Measurements from ENCODE around the gene RBM15B. TPM values are rescaled to one million over a fixed set of nuclear protein-coding genes. Genes with fewer than 3 reads are reported as not detected.

Gene RBM15B
- polyA plus RNA-seq, 2 donors = 7.9 to 16.2 TPM

GRCh38 chr3:51434110-51434509 is 43.0 kb downstream of the RBM15B start:
- 95 to 96% methylated on average over 5 of the region's 5 CpGs for WGBS, 2 donors
- H3K36me3 ChIP-seq (ENCODE audit: control insufficient read depth in 2 of 2, insufficient read depth in 2 of 2, low read length in 1 of 2) = peaks cover 0 to 5% of the 10 kb centered on the region in 2 donors

GRCh38 chr3:51434746-51435327 is 43.8 kb downstream of the RBM15B start:
- Histone ChIP-seq H3K27me3 (ENCODE audit: control insufficient read depth in 1 of 2, insufficient read depth in 2 of 2, low read length in 2 of 2) (no peaks in the 10 kb centered on the region), H3K36me3 (ENCODE audit: control insufficient read depth in 2 of 2, insufficient read depth in 2 of 2, low read length in 1 of 2) (peaks cover 0 to 4% of the 10 kb centered on the region in 2 donors), H3K4me1 (ENCODE audit: control insufficient read depth in 2 of 2, insufficient read depth in 2 of 2, low read length in 1 of 2) (no peaks in the 10 kb centered on the region), H3K4me3 (ENCODE audit: low read depth in 1 of 2, low read length in 2 of 2) (no peak overlapping the region), H3K9me3 (ENCODE audit: control insufficient read depth in 2 of 2, insufficient read depth in 1 of 2, low read depth in 1 of 2, low read length in 1 of 2) (no peaks in the 10 kb centered on the region), H3K27ac (ENCODE audit: low read depth in 2 of 2, low read length in 1 of 2) (no peak overlapping the region)

More at GRCh38 chr3:51434110-51434509, 43.0 kb downstream of the RBM15B start:
- no peaks in the 10 kb centered on the region for H3K9me3 ChIP-seq (ENCODE audit: control insufficient read depth in 2 of 2, insufficient read depth in 1 of 2, low read depth in 1 of 2, low read length in 1 of 2)
- no peaks in the 10 kb centered on the region for H3K4me1 ChIP-seq (ENCODE audit: control insufficient read depth in 2 of 2, insufficient read depth in 2 of 2, low read length in 1 of 2)
- H3K27me3 ChIP-seq (ENCODE audit: control insufficient read depth in 1 of 2, insufficient read depth in 2 of 2, low read length in 2 of 2) = no peaks in the 10 kb centered on the region
- H3K27ac ChIP-seq (ENCODE audit: low read depth in 2 of 2, low read length in 1 of 2) = no peak overlapping the region
- H3K4me3 ChIP-seq (ENCODE audit: low read depth in 1 of 2, low read length in 2 of 2) = no peak overlapping the region

- Histone ChIP-seq H3K4me3 (ENCODE audit: low read depth in 1 of 2, low read length in 2 of 2) (no peak overlapping the region), H3K4me1 (ENCODE audit: control insufficient read depth in 2 of 2, insufficient read depth in 2 of 2, low read length in 1 of 2) (no peaks in the 10 kb centered on the region), H3K27ac (ENCODE audit: low read depth in 2 of 2, low read length in 1 of 2) (no peak overlapping the region), H3K36me3 (ENCODE audit: control insufficient read depth in 2 of 2, insufficient read depth in 2 of 2, low read length in 1 of 2) (peaks cover 6 to 7% of the 10 kb centered on the region in 2 donors), H3K9me3 (ENCODE audit: control insufficient read depth in 2 of 2, insufficient read depth in 1 of 2, low read depth in 1 of 2, low read length in 1 of 2) (no peaks in the 10 kb centered on the region), H3K27me3 (ENCODE audit: control insufficient read depth in 1 of 2, insufficient read depth in 2 of 2, low read length in 2 of 2) (no peaks in the 10 kb centered on the region)
- 85 to 91% methylated on average over 8 of the region's 8 CpGs for WGBS, 2 donors
Observed at GRCh38 chr3:51436998-51437639, 46.0 kb downstream of the RBM15B start.

- WGBS, 2 donors = 94 to 95% methylated on average over 8 of the region's 8 CpGs
- Histone ChIP-seq H3K27ac (ENCODE audit: low read depth in 2 of 2, low read length in 1 of 2) (no peak overlapping the region), H3K36me3 (ENCODE audit: control insufficient read depth in 2 of 2, insufficient read depth in 2 of 2, low read length in 1 of 2) (peaks cover 6 to 7% of the 10 kb centered on the region in 2 donors), H3K4me3 (ENCODE audit: low read depth in 1 of 2, low read length in 2 of 2) (no peak overlapping the region), H3K9me3 (ENCODE audit: control insufficient read depth in 2 of 2, insufficient read depth in 1 of 2, low read depth in 1 of 2, low read length in 1 of 2) (no peaks in the 10 kb centered on the region), H3K27me3 (ENCODE audit: control insufficient read depth in 1 of 2, insufficient read depth in 2 of 2, low read length in 2 of 2) (no peaks in the 10 kb centered on the region), H3K4me1 (ENCODE audit: control insufficient read depth in 2 of 2, insufficient read depth in 2 of 2, low read length in 1 of 2) (no peaks in the 10 kb centered on the region)
Observed at GRCh38 chr3:51441282-51442030, 50.4 kb downstream of the RBM15B start.

- WGBS, 2 donors = 84 to 93% methylated on average over 4 of the region's 4 CpGs
- Histone ChIP-seq H3K4me1 (ENCODE audit: control insufficient read depth in 2 of 2, insufficient read depth in 2 of 2, low read length in 1 of 2) (no peaks in the 10 kb centered on the region), H3K36me3 (ENCODE audit: control insufficient read depth in 2 of 2, insufficient read depth in 2 of 2, low read length in 1 of 2) (peaks cover 5 to 6% of the 10 kb centered on the region in 2 donors)
Observed at GRCh38 chr3:51445544-51446280, 54.6 kb downstream of the RBM15B start.

More at GRCh38 chr3:51445544-51446280, 54.6 kb downstream of the RBM15B start:
- Histone ChIP-seq H3K4me3 (ENCODE audit: low read depth in 1 of 2, low read length in 2 of 2) (no peak overlapping the region), H3K9me3 (ENCODE audit: control insufficient read depth in 2 of 2, insufficient read depth in 1 of 2, low read depth in 1 of 2, low read length in 1 of 2) (no peaks in the 10 kb centered on the region), H3K27ac (ENCODE audit: low read depth in 2 of 2, low read length in 1 of 2) (no peak overlapping the region), H3K27me3 (ENCODE audit: control insufficient read depth in 1 of 2, insufficient read depth in 2 of 2, low read length in 2 of 2) (no peaks in the 10 kb centered on the region)

Other genes with a start within 250 kb of the RBM15B start
- 10 to 100 TPM; 31.2 to 82.3 TPM for gene MANF, start 6.0 kb upstream of the RBM15B start, polyA plus RNA-seq
- gene DCAF1, start 108.7 kb downstream of the RBM15B start, polyA plus RNA-seq = 1 to 10 TPM; 4.9 to 8.0 TPM
- gene RAD54L2, start 147.4 kb downstream of the RBM15B start, polyA plus RNA-seq = 1 to 10 TPM; 1.9 to 3.3 TPM

All from esophagus (tissue), 2 donors.